Amygdala (tissue), 56 donors: Measurements from ENCODE around the gene ANO6.

Source experiments
- DNase-seq, 56 donors: peaks; one replicate each; lab custom pipeline; 2025; lab: John Stamatoyannopoulos, UW

Gene ANO6

GRCh38 chr12:45273717-45274271 is 57.9 kb downstream of the ANO6 start:
- DNase-seq, result no peak

DNA sequence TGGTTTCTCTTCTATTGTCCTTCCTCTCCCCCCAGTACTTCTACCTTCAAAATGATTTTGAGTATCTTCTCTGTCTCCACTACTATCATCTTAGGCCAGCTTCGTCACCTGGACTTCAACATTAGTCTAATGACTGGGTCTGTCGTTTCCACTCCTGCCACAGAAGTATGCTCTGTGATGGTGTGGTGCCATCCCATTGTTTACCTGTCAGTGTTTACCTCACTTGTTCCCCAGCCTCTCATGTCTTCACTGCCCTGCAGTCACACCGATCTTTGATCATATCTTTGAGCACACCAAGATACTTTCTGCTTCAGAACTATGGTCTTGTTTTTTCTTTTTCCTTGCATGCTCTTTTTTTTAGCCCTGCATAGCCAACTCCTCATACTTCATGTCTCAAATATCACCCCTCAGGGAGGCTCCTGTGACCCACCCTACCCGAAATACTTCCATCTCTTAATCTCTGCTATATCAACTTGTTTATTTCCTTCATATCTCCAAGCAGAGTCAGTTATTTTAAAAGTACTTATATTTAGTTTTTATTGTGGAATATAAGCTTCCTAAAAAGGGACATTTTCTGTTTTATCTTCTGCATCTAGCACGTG is 60.4 kb downstream of the ANO6 start:
- DNase-seq, result no peak

DNA sequence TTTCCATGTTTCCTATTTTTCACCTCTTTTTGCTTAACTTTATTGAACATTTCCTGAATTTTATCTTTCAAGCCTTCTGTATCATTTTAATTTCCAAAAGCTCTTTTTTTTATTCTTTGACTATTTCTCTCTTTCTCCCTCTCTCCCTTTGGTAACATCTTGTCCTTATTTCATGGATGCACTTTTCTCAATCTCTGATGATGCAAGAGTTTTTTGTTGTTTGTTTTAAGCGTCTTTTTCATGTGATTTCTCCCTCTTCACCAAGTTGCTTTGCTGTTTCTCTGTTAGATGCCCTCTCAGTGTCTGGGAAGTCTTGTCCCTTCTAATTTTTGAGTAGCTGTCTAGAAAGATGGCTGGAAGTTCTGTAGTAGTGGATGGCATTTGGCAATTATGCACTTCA is 62.6 kb downstream of the ANO6 start:
- DNase-seq, result no peak

- DNase-seq, result no peak
Measured at GRCh38 chr12:45279931-45280830, 64.3 kb downstream of the ANO6 start.

- no peak for DNase-seq
Measured at GRCh38 chr12:45281994-45282393, 66.1 kb downstream of the ANO6 start.

DNA sequence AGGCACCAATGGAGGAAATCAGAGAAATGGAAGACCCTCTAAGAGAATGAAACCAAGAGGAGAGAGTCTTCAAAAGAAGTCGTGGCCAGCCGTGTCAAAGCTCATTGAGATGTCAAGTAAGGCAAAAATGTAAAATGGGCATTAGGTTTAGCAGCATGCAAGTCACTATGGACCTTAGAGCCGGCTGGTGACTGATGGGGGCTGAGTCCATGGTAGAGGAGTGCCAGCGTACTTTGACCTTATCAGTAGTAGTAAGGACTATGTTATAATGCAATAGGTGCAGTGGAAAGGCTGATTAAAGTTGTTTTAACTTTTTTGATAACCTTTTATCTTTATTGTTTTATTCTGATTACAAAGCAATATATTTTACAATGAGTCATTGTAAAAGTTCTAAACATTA is 66.5 kb downstream of the ANO6 start:
- no peak for DNase-seq

DNA sequence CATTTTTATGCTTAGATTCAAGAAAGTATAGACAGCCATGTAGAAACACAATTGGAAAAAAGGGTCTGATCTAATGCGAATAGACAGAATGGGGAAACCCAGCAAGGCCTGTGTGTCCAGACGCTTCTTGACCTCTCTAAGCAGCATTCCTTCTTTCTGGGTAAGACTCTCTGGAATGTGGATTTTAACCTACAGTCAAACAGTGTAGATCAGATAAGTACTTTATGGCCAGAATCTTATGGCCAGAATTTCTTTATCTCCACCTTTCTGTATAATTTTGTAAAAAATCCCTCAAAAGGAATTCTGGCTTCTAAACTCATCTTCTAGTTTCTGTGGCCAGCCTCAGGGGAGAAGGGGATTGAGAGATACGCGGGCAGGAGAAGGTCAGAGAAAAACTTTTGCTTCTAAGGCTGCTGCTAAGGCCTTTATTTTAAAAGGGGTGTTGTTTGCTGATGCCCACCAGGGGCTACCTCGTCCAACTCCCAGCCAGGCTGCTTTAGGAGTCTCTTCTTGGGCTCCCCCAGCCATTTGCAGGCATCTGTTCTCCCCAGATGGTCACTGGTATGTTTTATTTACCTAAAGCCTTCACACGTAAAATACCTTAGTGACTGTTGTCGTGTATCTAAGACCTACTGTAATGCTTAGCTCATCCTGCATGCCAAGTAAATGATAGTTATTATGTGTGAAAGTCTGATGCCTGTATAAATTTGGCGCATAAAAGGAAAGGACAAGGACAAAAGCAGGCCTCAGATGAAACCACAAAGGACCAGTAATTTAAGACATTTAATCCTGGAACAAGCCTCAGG is 68.4 kb downstream of the ANO6 start:
- DNase-seq, result no peak

GRCh38 chr12:45285717-45286116 is 69.8 kb downstream of the ANO6 start:
- no peak for DNase-seq

- DNase-seq, result no peak
Measured at GRCh38 chr12:45286621-45287020, 70.7 kb downstream of the ANO6 start.

- no peak for DNase-seq
Measured at GRCh38 chr12:45289245-45290215, 73.6 kb downstream of the ANO6 start.

- no peak for DNase-seq
Measured at GRCh38 chr12:45290216-45290605, 74.3 kb downstream of the ANO6 start.

- DNase-seq, result no peak
Measured at GRCh38 chr12:45291518-45291917, 75.6 kb downstream of the ANO6 start.

GRCh38 chr12:45292486-45293195 is 76.7 kb downstream of the ANO6 start:
- no peak for DNase-seq

GRCh38 chr12:45294906-45295305 is 79.0 kb downstream of the ANO6 start:
- no peak for DNase-seq

GRCh38 chr12:45296046-45296586 is 80.2 kb downstream of the ANO6 start:
- no peak for DNase-seq

- DNase-seq, result no peak
Measured at GRCh38 chr12:45298047-45298446, 82.2 kb downstream of the ANO6 start.

DNA sequence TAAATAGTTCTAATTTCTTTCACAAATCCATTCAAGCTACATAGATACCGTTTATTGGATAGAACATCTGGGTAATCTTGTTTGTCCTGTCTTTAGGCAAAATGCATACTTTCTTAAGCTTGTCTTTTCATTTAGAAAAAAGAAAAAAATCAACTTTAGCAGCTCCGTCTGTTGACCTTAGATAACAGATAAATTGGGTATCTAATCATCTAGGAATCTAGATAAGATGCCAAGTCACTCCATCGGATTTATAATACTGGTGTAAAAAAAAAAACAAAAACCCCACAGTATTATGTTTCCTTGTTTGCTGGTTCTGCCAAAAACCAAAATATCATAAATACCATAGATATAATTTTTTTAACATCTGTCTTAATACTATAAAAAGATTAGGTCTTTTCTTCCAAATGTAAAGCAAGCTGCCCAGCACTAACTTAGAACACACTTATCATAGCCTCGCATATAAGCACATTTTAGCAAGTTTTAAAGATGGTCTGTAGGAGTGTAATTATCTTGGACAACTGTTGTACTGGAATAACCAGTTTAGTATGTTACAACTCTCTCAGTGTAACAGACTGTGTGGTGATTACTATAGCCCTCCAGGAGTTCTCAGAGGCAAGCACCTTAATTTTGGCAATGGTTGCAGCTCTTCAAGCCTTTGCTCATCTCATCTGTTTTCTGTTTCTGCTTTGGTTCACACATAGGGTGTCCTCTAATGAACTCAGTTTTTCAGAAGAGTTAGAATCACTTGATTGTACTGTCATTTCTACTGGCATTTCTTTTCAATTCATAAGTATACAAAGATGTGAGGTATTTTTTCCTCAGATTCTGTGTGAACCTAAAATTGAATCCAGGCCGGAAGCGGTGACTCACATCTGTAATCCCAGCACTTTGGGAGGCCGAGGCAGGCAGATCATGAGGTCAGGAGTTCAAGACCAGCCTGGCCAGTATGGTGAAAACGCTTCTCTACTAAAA is 83.1 kb downstream of the ANO6 start:
- DNase-seq, result no peak
